WERI-Rb-1 (cell line): ENCODE data around the gene NKAIN1.

ENCODE experiments used
- DNase-seq: peaks from one replicate; pipeline ENCODE4 v3.0.0-alpha.2; 2020
- H3K27ac ChIP-seq: fragments of 250-450 bp; sonication (Bioruptor Pico); 2 replicates; pipeline ENCODE4 v1.5.1; 2020; ENCODE audit warnings: mild to moderate bottlenecking, moderate library complexity
- H3K27me3 ChIP-seq: fragments of 250-450 bp; sonication (Bioruptor Pico); 2 replicates; pipeline ENCODE4 v1.5.1; 2021; ENCODE audit warnings: mild to moderate bottlenecking, low read depth, moderate library complexity; ENCODE audit not compliant: insufficient read depth, severe bottlenecking
- H3K36me3 ChIP-seq: fragments of 250-450 bp; sonication (Bioruptor Pico); 2 replicates; pipeline ENCODE4 v1.5.1; 2020; ENCODE audit warnings: mild to moderate bottlenecking, moderate library complexity
- H3K4me3 ChIP-seq: 2 replicates; pipeline ENCODE4 v1.5.1; 2011; ENCODE audit warnings: low read depth, mild to moderate bottlenecking, control low read depth, low read length
- H3K9me3 ChIP-seq: fragments of 250-450 bp; sonication (Bioruptor Pico); 2 replicates; pipeline ENCODE4 v1.5.1; 2021; ENCODE audit warnings: mild to moderate bottlenecking, moderate library complexity; ENCODE audit not compliant: severe bottlenecking
- CTCF ChIP-seq: IDR thresholded peaks from 2 replicates; pipeline ENCODE4 v1.5.1; 2011; ENCODE audit warnings: low read depth, mild to moderate bottlenecking, control low read depth, inconsistent platforms, low read length

The NKAIN1 gene

DNA sequence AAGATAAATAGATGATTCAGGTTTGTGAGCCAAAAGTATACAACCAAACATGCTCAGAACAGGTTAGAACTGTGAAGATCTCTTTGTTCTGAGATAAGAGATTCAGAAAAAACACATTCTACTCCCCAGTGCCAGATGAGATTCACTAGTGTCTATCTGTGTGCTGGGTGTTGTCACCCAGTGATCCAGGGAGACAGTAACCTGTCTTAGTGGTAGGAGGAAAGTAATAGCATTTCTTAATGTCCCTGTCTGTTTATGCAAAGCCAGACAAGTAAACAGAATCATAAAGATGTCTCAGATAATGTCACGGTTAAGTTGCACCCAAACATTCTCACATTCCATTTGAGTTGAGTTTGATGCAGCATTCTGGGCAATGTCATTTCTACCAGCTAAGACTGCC, 18.9 kb upstream of the NKAIN1 start:
- Histone ChIP-seq H3K27me3 (no peaks in the 10 kb centered on the region), H3K4me3 (no peak overlapping the region), H3K27ac (no peak overlapping the region), H3K36me3 (peaks cover 60% of the 10 kb centered on the region), H3K9me3 (no peaks in the 10 kb centered on the region)
- DNase-seq = no peak
- no peak for TF ChIP-seq CTCF

GRCh38 chr1:31257213-31257612, 17.5 kb upstream of the NKAIN1 start:
- Histone ChIP-seq H3K27me3 (no peaks in the 10 kb centered on the region), H3K36me3 (peaks cover 53% of the 10 kb centered on the region), H3K27ac (no peak overlapping the region), H3K9me3 (no peaks in the 10 kb centered on the region), H3K4me3 (no peak overlapping the region)
- TF ChIP-seq CTCF = no peak
- DNase-seq = no peak

GRCh38 chr1:31249854-31250253, 10.2 kb upstream of the NKAIN1 start:
- H3K27ac ChIP-seq = no peak overlapping the region
- no peaks in the 10 kb centered on the region for H3K36me3 ChIP-seq
- DNase-seq = no peak

DNA sequence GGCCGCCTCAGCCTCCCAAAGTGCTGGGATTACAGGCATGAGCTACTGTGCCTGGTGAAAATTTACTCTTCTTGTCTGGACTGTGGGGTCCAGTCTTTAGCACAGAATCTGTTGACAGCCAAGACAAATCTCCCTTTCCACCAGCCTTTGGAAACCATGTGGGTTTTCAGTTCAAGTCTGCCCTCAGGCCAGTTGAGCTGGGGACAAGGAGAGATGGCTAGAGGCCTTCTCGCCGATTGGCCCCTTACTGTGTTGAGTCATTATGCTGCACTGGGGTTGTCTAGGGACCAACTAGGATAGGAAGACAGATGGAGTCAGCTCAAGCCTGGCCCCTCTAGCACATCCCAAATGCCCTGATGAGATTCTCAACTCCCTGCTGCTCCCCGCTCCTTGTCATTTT, 8.6 kb upstream of the NKAIN1 start:
- no peak for DNase-seq
- no peaks in the 10 kb centered on the region for H3K27me3 ChIP-seq
- TF ChIP-seq CTCF = no peak
- H3K9me3 ChIP-seq = no peaks in the 10 kb centered on the region
- no peak overlapping the region for H3K27ac ChIP-seq
- no peaks in the 10 kb centered on the region for H3K36me3 ChIP-seq
- H3K4me3 ChIP-seq = no peak overlapping the region

More at GRCh38 chr1:31249854-31250253, 10.2 kb upstream of the NKAIN1 start:
- TF ChIP-seq CTCF = no peak
- no peaks in the 10 kb centered on the region for H3K27me3 ChIP-seq
- H3K4me3 ChIP-seq = no peak overlapping the region
- no peaks in the 10 kb centered on the region for H3K9me3 ChIP-seq

- Histone ChIP-seq H3K9me3 (no peaks in the 10 kb centered on the region), H3K4me3 (no peak overlapping the region), H3K27me3 (no peaks in the 10 kb centered on the region), H3K27ac (no peak overlapping the region), H3K36me3 (no peaks in the 10 kb centered on the region)
- no peak for DNase-seq
- no peak for TF ChIP-seq CTCF
Measured at GRCh38 chr1:31244326-31244725, 4.6 kb upstream of the NKAIN1 start.

GRCh38 chr1:31243501-31244286, 4.0 kb upstream of the NKAIN1 start:
- TF ChIP-seq CTCF = no peak
- no peaks in the 10 kb centered on the region for H3K36me3 ChIP-seq
- H3K27ac ChIP-seq = no peak overlapping the region
- H3K4me3 ChIP-seq = no peak overlapping the region
- DNase-seq = no peak
- no peaks in the 10 kb centered on the region for H3K27me3 ChIP-seq
- no peaks in the 10 kb centered on the region for H3K9me3 ChIP-seq
